ENCODE measurements around the gene ABI2. TPM values are rescaled to one million over a fixed set of nuclear protein-coding genes. Genes with fewer than 3 reads are reported as not detected.

The ABI2 gene
- total RNA-seq, 2 experiments from 2014 or later = 19.3 to 21.0 TPM

DNA sequence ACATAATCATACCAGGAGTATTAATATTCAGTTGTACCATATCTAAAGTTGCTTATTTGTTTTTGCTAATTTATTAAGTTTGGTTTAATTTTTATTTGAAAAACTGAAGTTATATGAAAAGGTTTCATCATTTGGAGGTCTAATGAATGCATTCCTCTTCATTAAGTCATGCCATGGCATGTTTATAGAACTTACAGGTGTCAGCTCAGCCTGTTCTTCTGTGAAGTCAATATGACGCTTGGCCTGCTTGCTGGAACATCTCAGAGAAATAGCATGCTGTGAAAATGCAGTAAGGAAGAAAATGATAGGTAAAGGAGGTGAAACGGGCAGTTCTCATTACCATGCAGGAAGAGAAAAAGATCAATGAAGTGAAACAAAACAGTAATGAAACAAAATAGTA lies 148.7 kb downstream of the ABI2 start:
- CTCF ChIA-PET = no interaction called here
- H3K27me3 Mint-ChIP-seq = no peaks in the 10 kb centered on the region
- Histone ChIP-seq H3K9me3 (ENCODE audit: control insufficient read depth in 1 of 2, insufficient read depth in 1 of 2, low read length in 2 of 2) (no peaks in the 10 kb centered on the region), H3K4me3 (ENCODE audit: low read length) (no peak overlapping the region), H3K27me3 (ENCODE audit: control insufficient read depth in 1 of 2, insufficient read depth in 2 of 2, low read length in 2 of 2) (no peaks in the 10 kb centered on the region), H3K36me3 (ENCODE audit: insufficient read depth, low read length) (no peaks in the 10 kb centered on the region), H3K27ac (ENCODE audit: low read depth in 1 of 2, low read length in 2 of 2) (no peak overlapping the region), H3K4me1 (ENCODE audit: insufficient read depth, low read length) (no peaks in the 10 kb centered on the region)
- POLR2A ChIA-PET = no interaction called here
- intact Hi-C loops (cut with DNase I, micrococcal nuclease) = no loop called here
- no peaks in the 10 kb centered on the region for H3K36me3 Mint-ChIP-seq (ENCODE audit: low read depth)
- H3K9me3 Mint-ChIP-seq = no peaks in the 10 kb centered on the region
- TF ChIP-seq, protein P1, sequence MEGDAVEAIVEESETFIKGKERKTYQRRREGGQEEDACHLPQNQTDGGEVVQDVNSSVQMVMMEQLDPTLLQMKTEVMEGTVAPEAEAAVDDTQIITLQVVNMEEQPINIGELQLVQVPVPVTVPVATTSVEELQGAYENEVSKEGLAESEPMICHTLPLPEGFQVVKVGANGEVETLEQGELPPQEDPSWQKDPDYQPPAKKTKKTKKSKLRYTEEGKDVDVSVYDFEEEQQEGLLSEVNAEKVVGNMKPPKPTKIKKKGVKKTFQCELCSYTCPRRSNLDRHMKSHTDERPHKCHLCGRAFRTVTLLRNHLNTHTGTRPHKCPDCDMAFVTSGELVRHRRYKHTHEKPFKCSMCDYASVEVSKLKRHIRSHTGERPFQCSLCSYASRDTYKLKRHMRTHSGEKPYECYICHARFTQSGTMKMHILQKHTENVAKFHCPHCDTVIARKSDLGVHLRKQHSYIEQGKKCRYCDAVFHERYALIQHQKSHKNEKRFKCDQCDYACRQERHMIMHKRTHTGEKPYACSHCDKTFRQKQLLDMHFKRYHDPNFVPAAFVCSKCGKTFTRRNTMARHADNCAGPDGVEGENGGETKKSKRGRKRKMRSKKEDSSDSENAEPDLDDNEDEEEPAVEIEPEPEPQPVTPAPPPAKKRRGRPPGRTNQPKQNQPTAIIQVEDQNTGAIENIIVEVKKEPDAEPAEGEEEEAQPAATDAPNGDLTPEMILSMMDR (IDR thresholded peaks at IDR 0.05) = no peak
- no peak for ATAC-seq (ENCODE audit: poor library complexity)
- H3K4me3 Mint-ChIP-seq = no peak overlapping the region
- no peak for DNase-seq
- no peak overlapping the region for H3K27ac Mint-ChIP-seq
- H3K4me1 Mint-ChIP-seq (ENCODE audit: low read depth) = no peaks in the 10 kb centered on the region

DNA sequence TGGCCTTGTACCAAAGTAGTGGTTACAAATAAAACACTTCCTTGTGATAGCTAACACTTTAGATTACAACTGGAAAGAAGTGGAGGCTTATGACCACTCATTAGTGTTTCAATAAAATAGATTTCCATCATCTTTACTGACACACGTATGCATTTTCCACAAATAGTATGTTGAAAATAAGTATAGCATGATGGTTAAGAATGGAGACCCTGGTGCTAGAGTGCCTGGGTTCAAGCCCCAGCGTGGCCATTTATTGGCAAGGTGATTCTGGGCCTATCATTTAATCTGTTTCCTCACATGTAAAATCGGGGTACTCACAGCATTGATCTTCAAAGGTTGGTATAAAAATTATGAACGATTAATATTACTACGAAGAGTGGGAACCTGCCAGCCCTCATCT lies 152.4 kb downstream of the ABI2 start:
- Mint-ChIP-seq H3K27ac (no peak overlapping the region), H3K9me3 (no peaks in the 10 kb centered on the region), H3K36me3 (ENCODE audit: low read depth) (no peaks in the 10 kb centered on the region), H3K4me1 (ENCODE audit: low read depth) (peaks cover 6% of the 10 kb centered on the region), H3K27me3 (no peaks in the 10 kb centered on the region), H3K4me3 (no peak overlapping the region)
- no peaks in the 10 kb centered on the region for H3K27me3 ChIP-seq (ENCODE audit: control insufficient read depth in 1 of 2, insufficient read depth in 2 of 2, low read length in 2 of 2)
- no peaks in the 10 kb centered on the region for H3K9me3 ChIP-seq (ENCODE audit: control insufficient read depth in 1 of 2, insufficient read depth in 1 of 2, low read length in 2 of 2)
- H3K27ac ChIP-seq (ENCODE audit: low read depth in 1 of 2, low read length in 2 of 2) = no peak overlapping the region
- TF ChIP-seq, protein P1 (IDR thresholded peaks at IDR 0.05) = no peak
- H3K4me1 ChIP-seq (ENCODE audit: insufficient read depth, low read length) = peaks cover 3% of the 10 kb centered on the region
- intact Hi-C loops (cut with DNase I, micrococcal nuclease) = loop anchor here in 1 of 2 experiments (5.0 to 10.0 kb wide), 3 partner anchors 172 to 572 kb away; no protein-coding TSS in a partner anchor
- H3K36me3 ChIP-seq (ENCODE audit: insufficient read depth, low read length) = no peaks in the 10 kb centered on the region
- CTCF ChIA-PET = interaction anchor here (2.6 kb wide), 1 partner anchor 334 kb away, joined by 9 read pairs; no protein-coding TSS in a partner anchor
- ATAC-seq (ENCODE audit: poor library complexity) = no peak
- no peak overlapping the region for H3K4me3 ChIP-seq (ENCODE audit: low read length)
- DNase-seq = no peak
- POLR2A ChIA-PET = interaction anchor here (1.1 kb wide), 1 partner anchor 429 kb away, joined by 3 read pairs; no protein-coding TSS in a partner anchor

DNA sequence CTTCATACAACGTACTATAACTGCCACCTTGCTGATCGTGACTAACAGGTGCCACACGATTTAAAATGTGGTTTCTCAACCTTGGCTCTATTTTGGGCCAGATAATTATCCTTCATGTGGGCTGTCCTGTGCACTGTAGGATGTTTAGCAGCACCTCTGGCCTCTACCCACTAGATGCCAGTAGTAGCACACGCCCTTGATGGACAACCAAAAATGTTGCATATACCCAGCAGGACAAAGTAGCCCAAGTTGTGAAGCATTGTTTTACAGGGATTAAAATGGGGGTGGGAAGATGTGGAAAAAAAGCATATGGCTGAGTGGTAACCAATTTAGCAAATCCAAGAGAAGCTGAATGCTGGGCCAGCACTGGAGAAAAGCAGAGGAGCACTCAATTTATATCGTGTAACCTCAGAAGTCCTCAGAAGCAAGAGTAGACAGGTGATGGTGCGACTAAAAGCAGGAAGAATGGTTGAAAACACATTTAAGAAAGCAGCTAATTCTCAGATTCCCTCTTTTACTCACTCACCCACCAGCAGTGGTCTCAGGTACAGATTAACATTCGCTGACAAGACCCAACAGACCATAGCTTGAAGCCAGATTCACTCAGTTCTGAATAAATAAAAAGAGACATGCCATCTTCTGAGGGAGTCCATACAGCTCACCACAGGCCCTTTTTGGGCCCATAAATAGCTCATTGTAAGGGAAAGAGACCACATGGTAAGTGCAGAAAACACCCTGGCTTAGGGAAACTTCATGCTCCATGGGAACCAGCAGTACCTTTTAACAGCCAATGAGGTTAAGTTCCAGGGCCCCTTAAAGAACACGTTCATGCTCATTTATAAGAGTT lies 156.3 kb downstream of the ABI2 start:
- Histone ChIP-seq H3K27me3 (ENCODE audit: control insufficient read depth in 1 of 2, insufficient read depth in 2 of 2, low read length in 2 of 2) (no peaks in the 10 kb centered on the region), H3K4me3 (ENCODE audit: low read length) (no peak overlapping the region), H3K36me3 (ENCODE audit: insufficient read depth, low read length) (no peaks in the 10 kb centered on the region), H3K27ac (ENCODE audit: low read depth in 1 of 2, low read length in 2 of 2) (no peak overlapping the region), H3K9me3 (ENCODE audit: control insufficient read depth in 1 of 2, insufficient read depth in 1 of 2, low read length in 2 of 2) (no peaks in the 10 kb centered on the region), H3K4me1 (ENCODE audit: insufficient read depth, low read length) (peaks cover 3% of the 10 kb centered on the region)
- Mint-ChIP-seq H3K27me3 (no peaks in the 10 kb centered on the region), H3K4me1 (ENCODE audit: low read depth) (peaks cover 6% of the 10 kb centered on the region), H3K4me3 (no peak overlapping the region), H3K27ac (no peak overlapping the region), H3K36me3 (ENCODE audit: low read depth) (no peaks in the 10 kb centered on the region), H3K9me3 (no peaks in the 10 kb centered on the region)
- DNase-seq (peak; percentile 34 to 83 (median 48)), ATAC-seq (ENCODE audit: poor library complexity) (peak; percentile 98)
- ChIA-PET POLR2A (interaction anchor here (0.7 to 1.3 kb wide), 5 partner anchors 264 to 425 kb away, joined by 3 to 13 read pairs (median 3); no protein-coding TSS in a partner anchor), CTCF (interaction anchor here (0.9 to 1.9 kb wide), 5 partner anchors 283 to 425 kb away, joined by 3 to 13 read pairs (median 5); no protein-coding TSS in a partner anchor)
- intact Hi-C loops (cut with DNase I, micrococcal nuclease) = loop anchor here (1.0 to 10.0 kb wide), 7 partner anchors 168 to 568 kb away; no protein-coding TSS in a partner anchor
- TF ChIP-seq, protein P1 (IDR thresholded peaks at IDR 0.05) = peak; percentile 77
